Measurements from ENCODE around the gene GSAP. TPM values are rescaled to one million over a fixed set of nuclear protein-coding genes. Genes with fewer than 3 reads are reported as not detected.

The GSAP gene
- polyA plus RNA-seq, 1 of the 3 experiments (the other 2 are of a cell fraction), result 5.9 TPM

- H3K27ac ChIP-seq (ENCODE audit: low read depth in 2 of 2, low read length in 1 of 2), result no peak overlapping the region
- DNase-seq, result no peak
- 81% methylated on average over 4 of the region's 4 CpGs for WGBS (ENCODE audit: low lambda C conversion rate)
- peaks cover 12% of the 10 kb centered on the region for H3F3A ChIP-seq (replicated peaks; ENCODE audit: insufficient read depth)
- ChIA-PET POLR2A (no interaction called here), CTCF (no interaction called here)
- H3K4me3 ChIP-seq (ENCODE audit: low read depth in 2 of 2, low read length in 1 of 2), result no peak overlapping the region
- no peak overlapping the region; the same call in 1 of the 2 replicates for H2AFZ ChIP-seq (ENCODE audit: low read depth)
- no peaks in the 10 kb centered on the region for H4K20me1 ChIP-seq (ENCODE audit: insufficient read depth)
- no peak overlapping the region for H3K9ac ChIP-seq
- H3K27me3 ChIP-seq (ENCODE audit: insufficient read depth), result no peaks in the 10 kb centered on the region
- peaks cover 14 to 21% of the 10 kb centered on the region in 2 experiments; a peak in 3 of 4 replicates for H3K4me1 ChIP-seq (ENCODE audit: control insufficient read depth in 1 of 2, insufficient read depth in 2 of 2, low read depth in 1 of 2, low read length in 1 of 2)
- no peaks in the 10 kb centered on the region for H3K9me3 ChIP-seq
- TF ChIP-seq FOXM1 (IDR thresholded peaks at IDR 0.05; ENCODE audit: low read depth) (no peak), TCF12 (IDR thresholded peaks at IDR 0.05) (no peak), MEF2A (IDR thresholded peaks at IDR 0.05; ENCODE audit: borderline replicate concordance, low read depth) (no peak), POLR2AphosphoS5 (IDR thresholded peaks at IDR 0.05; ENCODE audit: low read depth, low read length) (no peak), FOXJ3 (CRISPR knock-in tag; IDR thresholded peaks at IDR 0.05) (no peak), RCOR1 (IDR thresholded peaks at IDR 0.05; ENCODE audit: low read length) (no peak), GATA2 (CRISPR knock-in tag; IDR thresholded peaks at IDR 0.05) (no peak), JUND (IDR thresholded peaks at IDR 0.05) (no peak), EP300 (IDR thresholded peaks at IDR 0.05; ENCODE audit: borderline replicate concordance in 1 of 2, low read depth in 1 of 2, low read length in 1 of 2) (no peak), RAD21 (IDR thresholded peaks at IDR 0.05; ENCODE audit: low read length) (no peak), MAX (IDR thresholded peaks at IDR 0.05; ENCODE audit: low read depth) (no peak), SIN3A (IDR thresholded peaks at IDR 0.05; ENCODE audit: borderline replicate concordance, low read depth, low read length) (no peak), ELF1 (IDR thresholded peaks at IDR 0.05) (no peak), IRF3 (IDR thresholded peaks at IDR 0.05; ENCODE audit: low read depth, low read length) (no peak), ZBTB33 (IDR thresholded peaks at IDR 0.05; ENCODE audit: borderline replicate concordance, low read depth) (no peak), TAF1 (IDR thresholded peaks at IDR 0.05; ENCODE audit: borderline replicate concordance, low read depth, low read length) (no peak), FOSL2 (IDR thresholded peaks at IDR 0.05; ENCODE audit: borderline replicate concordance, low read depth) (no peak), CTCF (IDR thresholded peaks at IDR 0.05) (no peak), SMC3 (IDR thresholded peaks at IDR 0.05; ENCODE audit: low read depth, low read length) (no peak)
- H3K4me2 ChIP-seq, result no peak overlapping the region
- no peaks in the 10 kb centered on the region for H3K79me2 ChIP-seq (ENCODE audit: insufficient read depth)
- H3K9me2 ChIP-seq, result no peaks in the 10 kb centered on the region
- no peaks in the 10 kb centered on the region for H3K36me3 ChIP-seq (replicated peaks in 1 of 2; ENCODE audit: control insufficient read depth in 1 of 2, insufficient read depth in 2 of 2, low read length in 1 of 2)
Measured at GRCh38 chr7:77420986-77421672, 5.0 kb upstream of the GSAP start.
